GM12864 (cell line): Measurements from ENCODE around the gene TMEM143.

Experiments
- DNase-seq: peaks from one replicate; pipeline ENCODE4 v3.0.0-alpha.2; 2011; ENCODE audit warnings: low read depth
- H3K4me3 ChIP-seq: 2 replicates; pipeline ENCODE4 v1.5.1; 2011; ENCODE audit warnings: mild to moderate bottlenecking, low read depth, low read length, control low read depth
- TF ChIP-seq, protein P1 (sequence below): IDR thresholded peaks from 2 replicates; pipeline ENCODE4 v1.5.1; 2011; ENCODE audit warnings: low read depth, mild to moderate bottlenecking, moderate library complexity, low read length, control low read depth, inconsistent platforms; ENCODE audit errors: missing control alignments

TMEM143 gene

GRCh38 chr19:48303367-48303766 lies 60.4 kb downstream of the TMEM143 start:
- no peak for DNase-seq
- TF ChIP-seq, protein P1, sequence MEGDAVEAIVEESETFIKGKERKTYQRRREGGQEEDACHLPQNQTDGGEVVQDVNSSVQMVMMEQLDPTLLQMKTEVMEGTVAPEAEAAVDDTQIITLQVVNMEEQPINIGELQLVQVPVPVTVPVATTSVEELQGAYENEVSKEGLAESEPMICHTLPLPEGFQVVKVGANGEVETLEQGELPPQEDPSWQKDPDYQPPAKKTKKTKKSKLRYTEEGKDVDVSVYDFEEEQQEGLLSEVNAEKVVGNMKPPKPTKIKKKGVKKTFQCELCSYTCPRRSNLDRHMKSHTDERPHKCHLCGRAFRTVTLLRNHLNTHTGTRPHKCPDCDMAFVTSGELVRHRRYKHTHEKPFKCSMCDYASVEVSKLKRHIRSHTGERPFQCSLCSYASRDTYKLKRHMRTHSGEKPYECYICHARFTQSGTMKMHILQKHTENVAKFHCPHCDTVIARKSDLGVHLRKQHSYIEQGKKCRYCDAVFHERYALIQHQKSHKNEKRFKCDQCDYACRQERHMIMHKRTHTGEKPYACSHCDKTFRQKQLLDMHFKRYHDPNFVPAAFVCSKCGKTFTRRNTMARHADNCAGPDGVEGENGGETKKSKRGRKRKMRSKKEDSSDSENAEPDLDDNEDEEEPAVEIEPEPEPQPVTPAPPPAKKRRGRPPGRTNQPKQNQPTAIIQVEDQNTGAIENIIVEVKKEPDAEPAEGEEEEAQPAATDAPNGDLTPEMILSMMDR: no peak
- no peak overlapping the region for H3K4me3 ChIP-seq

DNA sequence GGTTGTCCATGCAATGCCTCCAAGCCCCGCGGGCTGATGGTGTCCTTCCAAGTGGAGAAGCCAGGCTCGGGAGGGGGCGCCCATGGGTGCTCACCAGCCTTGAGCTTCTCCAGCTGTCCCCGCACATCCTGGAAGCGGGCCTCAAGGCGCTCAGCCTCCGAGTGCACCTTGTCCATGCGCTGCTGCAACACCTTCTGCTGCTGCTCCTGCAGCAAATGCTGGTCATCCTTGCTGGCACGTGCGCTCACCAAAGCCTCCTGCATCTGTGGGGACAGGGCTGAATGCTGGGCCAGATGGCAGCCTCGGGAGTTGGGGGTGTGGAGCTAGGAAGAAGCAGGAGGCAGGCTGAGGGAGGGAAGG lies 61.2 kb downstream of the TMEM143 start:
- DNase-seq: no peak
- H3K4me3 ChIP-seq: no peak overlapping the region
- TF ChIP-seq, protein P1: no peak

DNA sequence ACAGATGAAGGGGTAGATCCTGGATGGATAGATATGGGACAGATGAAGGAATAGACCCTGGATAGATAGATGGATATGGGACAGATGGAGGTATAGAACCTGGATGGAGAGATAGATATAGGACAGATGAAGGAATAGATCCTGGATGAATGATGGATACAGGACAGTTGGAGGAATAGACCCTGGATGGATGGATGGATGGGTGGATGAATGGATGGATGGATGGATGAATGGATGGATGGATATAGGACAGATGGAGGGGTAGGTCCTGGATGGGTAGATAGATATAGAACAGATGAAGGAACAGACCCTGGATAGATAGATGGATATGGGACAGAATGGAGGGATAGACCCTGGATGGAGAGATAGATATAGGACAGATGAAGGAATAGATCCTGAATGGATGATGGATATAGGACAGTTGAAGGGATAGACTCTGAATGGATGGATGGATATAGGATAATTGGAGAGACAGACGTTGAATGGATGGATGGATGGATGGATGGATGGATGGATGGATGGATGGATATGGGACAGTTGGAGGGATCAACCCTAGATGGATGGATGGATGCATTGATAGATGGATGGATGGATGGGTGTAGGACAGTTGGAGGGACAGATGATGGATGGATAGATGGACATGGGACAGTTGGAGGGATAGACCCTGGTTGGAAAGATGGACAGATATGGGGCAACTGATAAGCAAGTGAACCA lies 61.7 kb downstream of the TMEM143 start:
- DNase-seq: no peak
- no peak overlapping the region for H3K4me3 ChIP-seq
- TF ChIP-seq, protein P1: no peak

DNA sequence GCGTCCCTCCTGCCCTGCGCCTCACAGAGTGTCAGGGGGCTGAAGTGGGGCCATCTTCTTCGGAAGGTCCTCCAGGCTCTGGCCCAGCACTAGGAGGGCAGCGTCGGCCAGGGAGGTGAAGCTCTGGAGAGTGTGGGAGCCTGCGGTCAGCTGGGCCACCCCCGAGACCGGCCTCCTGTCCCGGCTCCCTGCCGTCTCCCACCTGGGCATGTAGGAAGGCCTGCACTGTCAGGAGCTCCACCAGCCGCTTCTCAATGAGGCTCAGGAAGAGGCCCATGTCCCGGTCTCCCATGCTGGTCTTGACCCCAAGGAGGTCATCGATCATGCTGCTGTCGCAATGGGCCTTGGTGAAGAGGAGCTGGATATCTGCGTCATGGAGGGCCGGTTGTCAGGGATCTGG lies 65.8 kb downstream of the TMEM143 start:
- no peak for DNase-seq
- no peak overlapping the region for H3K4me3 ChIP-seq
- TF ChIP-seq, protein P1: no peak

DNA sequence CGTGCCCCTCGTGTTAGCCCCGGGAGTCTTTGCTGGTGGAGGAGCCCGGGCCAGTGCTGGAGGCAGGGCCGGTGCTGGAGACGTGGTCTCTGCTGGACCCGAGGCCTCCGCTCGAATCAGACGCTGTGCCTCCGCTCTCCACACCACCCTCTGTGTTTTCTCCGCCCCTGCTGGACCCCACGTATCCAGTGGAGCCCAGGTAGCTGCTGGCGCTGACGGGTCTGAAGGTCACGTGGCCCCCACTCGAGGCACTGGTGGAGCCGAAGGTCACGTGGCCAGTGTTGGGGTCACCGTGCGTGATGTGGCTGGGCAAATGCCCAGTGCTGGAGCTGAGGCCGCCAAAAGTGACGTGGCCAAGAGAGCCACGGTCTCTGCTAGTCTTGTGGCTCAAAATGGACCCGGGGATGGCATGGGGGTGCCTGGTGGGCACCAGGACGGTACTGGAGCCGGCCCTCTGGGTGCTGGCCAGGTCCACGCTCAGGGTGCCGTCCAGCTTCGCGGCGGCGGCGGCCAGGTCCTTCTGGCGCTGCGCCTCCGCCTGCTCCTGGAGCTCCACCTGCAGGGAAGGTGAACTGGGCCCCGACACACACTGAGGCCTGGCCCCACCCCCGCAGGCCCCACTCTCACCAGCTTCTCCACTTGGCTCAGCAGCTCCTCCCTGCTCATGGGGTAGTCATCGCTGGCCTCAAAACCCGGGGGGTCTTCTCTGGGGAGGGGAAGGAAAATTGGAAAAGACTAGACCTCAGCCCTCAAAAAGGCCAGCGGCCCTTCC lies 66.6 kb downstream of the TMEM143 start:
- DNase-seq: no peak
- no peak overlapping the region for H3K4me3 ChIP-seq
- TF ChIP-seq, protein P1: no peak

DNA sequence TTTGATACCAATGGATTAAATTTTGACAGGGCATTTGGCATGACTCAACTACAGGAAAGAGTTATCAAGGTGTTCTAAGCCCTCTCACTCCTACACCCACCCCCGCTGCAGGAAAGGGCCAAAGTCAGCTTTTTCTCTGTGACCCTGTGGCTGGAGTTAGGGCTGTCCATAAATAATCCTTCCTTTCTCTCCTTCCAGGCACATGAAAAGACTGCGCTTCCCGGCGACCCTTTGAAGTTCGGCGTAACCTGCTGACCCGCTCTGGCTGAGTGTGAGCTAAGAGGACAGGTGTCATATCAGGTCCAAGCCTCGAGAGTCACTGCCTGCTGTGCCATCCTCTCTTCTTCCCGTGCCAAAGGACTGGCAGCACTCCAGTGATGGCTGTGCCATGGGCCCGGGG lies 68.3 kb downstream of the TMEM143 start:
- TF ChIP-seq, protein P1: no peak
- DNase-seq: no peak

More for the DNA sequence above, 68.3 kb downstream of the TMEM143 start:
- no peak overlapping the region for H3K4me3 ChIP-seq
